ENCODE measurements around the gene OPN1LW.
"Not testable (repeated sequence)": the region's sequence is repeated elsewhere in the genome, so short reads cannot be mapped to it uniquely, and the experiment has no call there.

OPN1LW gene

GRCh38 chrX:154192846-154193245, 48.8 kb downstream of the OPN1LW start:
- not testable (repeated sequence) for H3K4me3 ChIP-seq (ENCODE audit: low read length); DNase-seq (ENCODE audit: low read depth, low spot score)

- not testable (repeated sequence) for DNase-seq (ENCODE audit: low read depth, low spot score); H3K4me3 ChIP-seq (ENCODE audit: low read length)
These were observed 50.3 kb downstream of the OPN1LW start for GRCh38 chrX:154194316-154194715.

DNA sequence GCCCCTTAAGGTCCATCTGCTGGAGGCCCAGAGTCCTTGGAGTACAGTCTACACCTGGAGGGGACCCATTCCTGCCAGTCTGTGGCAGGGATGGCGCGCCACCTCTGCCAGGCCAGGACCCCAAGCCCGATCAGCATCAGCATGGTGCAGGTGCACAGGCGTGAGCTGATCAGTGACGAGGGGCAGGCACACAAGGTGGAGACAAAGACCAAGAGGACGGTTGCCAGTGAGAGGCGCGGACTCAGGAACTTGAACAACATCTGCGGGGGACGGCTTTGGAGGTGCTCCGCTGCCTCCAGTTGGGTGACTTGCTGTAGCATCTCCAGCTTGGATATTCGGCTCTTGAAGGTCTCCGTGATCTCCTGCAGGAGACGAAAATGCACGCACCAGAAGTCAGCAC, 52.4 kb downstream of the OPN1LW start:
- not testable (repeated sequence) for DNase-seq (ENCODE audit: low read depth, low spot score); H3K4me3 ChIP-seq (ENCODE audit: low read length)
